Measurements from ENCODE around the gene ZDHHC5. TPM values are rescaled to one million over a fixed set of nuclear protein-coding genes. Genes with fewer than 3 reads are reported as not detected.
"Not testable (repeated sequence)": the region's sequence is repeated elsewhere in the genome, so short reads cannot be mapped to it uniquely, and the experiment has no call there.

The ZDHHC5 gene
- total RNA-seq, 1 experiment from 2014 or later = 80.6 TPM

DNA sequence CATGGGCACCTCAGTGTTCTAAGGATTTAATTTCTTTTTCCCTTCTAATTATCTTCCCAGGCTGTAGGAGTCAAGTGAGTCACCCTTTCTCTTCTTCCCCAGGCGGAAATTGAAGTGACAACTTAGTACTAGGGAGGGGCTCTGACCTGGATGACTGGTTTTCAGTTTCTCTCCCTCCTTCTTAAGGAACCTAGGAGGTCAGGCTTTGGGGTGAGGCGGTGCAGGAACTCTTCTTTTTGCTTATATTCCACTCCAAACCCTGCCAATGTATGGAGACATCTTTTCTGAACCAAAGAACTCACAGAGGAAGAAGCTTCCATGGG lies 12.6 kb downstream of the ZDHHC5 start:
- intact Hi-C loops (cut with micrococcal nuclease; ENCODE audit: unreplicated experiment) (no loop called here), in situ Hi-C loops (cut with HindIII; ENCODE audit: low pct_unique_long_range_greater_than_20kb, low sequenced_read_pairs) (no loop called here)
- Histone ChIP-seq H3K27me3 (ENCODE audit: control insufficient read depth, insufficient read depth, low read length) (no peaks in the 10 kb centered on the region), H3K27ac (ENCODE audit: low read length) (no peak overlapping the region), H3K4me3 (ENCODE audit: low read depth in 2 of 2, low read length in 2 of 2) (no peak overlapping the region), H3K4me1 (ENCODE audit: control insufficient read depth, insufficient read depth, low read length) (no peaks in the 10 kb centered on the region), H3K9me3 (ENCODE audit: control insufficient read depth, insufficient read depth, low read depth, low read length) (no peaks in the 10 kb centered on the region), H3K36me3 (ENCODE audit: control insufficient read depth, insufficient read depth, low read length) (peaks cover 16% of the 10 kb centered on the region)
- POLR2A ChIA-PET = no interaction called here
- CTCF ChIA-PET = no interaction called here
- BruUV-seq (replicated peaks) = TSS peak; percentile 28
- ATAC-seq (no peak), DNase-seq (ENCODE audit: low read depth, low spot score) (no peak)
- TF ChIP-seq POLR2AphosphoS5 (IDR thresholded peaks at IDR 0.05; ENCODE audit: low read depth, low read length) (no peak), CTCF (IDR thresholded peaks at IDR 0.05) (no peak)

- POLR2A ChIA-PET = no interaction called here
- H3K27me3 ChIP-seq (ENCODE audit: control insufficient read depth, insufficient read depth, low read length) = no peaks in the 10 kb centered on the region
- no peak overlapping the region for H3K4me3 ChIP-seq (ENCODE audit: low read depth in 2 of 2, low read length in 2 of 2)
- H3K36me3 ChIP-seq (ENCODE audit: control insufficient read depth, insufficient read depth, low read length) = peaks cover 13% of the 10 kb centered on the region
- in situ Hi-C loops (cut with HindIII; ENCODE audit: low pct_unique_long_range_greater_than_20kb, low sequenced_read_pairs) (no loop called here), intact Hi-C loops (cut with micrococcal nuclease; ENCODE audit: unreplicated experiment) (no loop called here)
- H3K4me1 ChIP-seq (ENCODE audit: control insufficient read depth, insufficient read depth, low read length) = no peaks in the 10 kb centered on the region
- H3K9me3 ChIP-seq (ENCODE audit: control insufficient read depth, insufficient read depth, low read depth, low read length) = no peaks in the 10 kb centered on the region
- DNase-seq (ENCODE audit: low read depth, low spot score) (no peak), ATAC-seq (no peak)
- H3K27ac ChIP-seq (ENCODE audit: low read length) = no peak overlapping the region
- no TSS peak for BruUV-seq (replicated peaks)
- CTCF ChIA-PET = no interaction called here
- no peak for TF ChIP-seq POLR2AphosphoS5 (IDR thresholded peaks at IDR 0.05; ENCODE audit: low read depth, low read length)
- no peak for TF ChIP-seq CTCF (IDR thresholded peaks at IDR 0.05)
- no peak for TF ChIP-seq SIN3A (IDR thresholded peaks at IDR 0.05; ENCODE audit: borderline replicate concordance, insufficient read depth, low read depth, low read length)
- no peak for TF ChIP-seq TCF7L2 (IDR thresholded peaks at IDR 0.05; ENCODE audit: low read depth, low read length)
- TF ChIP-seq REST (IDR thresholded peaks at IDR 0.05; ENCODE audit: insufficient read depth in 1 of 2, low read depth in 2 of 2, low read length in 1 of 2) = no peak
These were observed 13.3 kb downstream of the ZDHHC5 start for GRCh38 chr11:57681168-57681567.

GRCh38 chr11:57690474-57690873 lies 22.6 kb downstream of the ZDHHC5 start:
- DNase-seq (ENCODE audit: low read depth, low spot score); ATAC-seq; H3K27me3 ChIP-seq (ENCODE audit: control insufficient read depth, insufficient read depth, low read length); H3K4me1 ChIP-seq (ENCODE audit: control insufficient read depth, insufficient read depth, low read length); H3K27ac ChIP-seq (ENCODE audit: low read length); CTCF ChIA-PET; H3K4me3 ChIP-seq (ENCODE audit: low read depth in 2 of 2, low read length in 2 of 2); in situ Hi-C loops (cut with HindIII; ENCODE audit: low pct_unique_long_range_greater_than_20kb, low sequenced_read_pairs); POLR2A ChIA-PET; H3K9me3 ChIP-seq (ENCODE audit: control insufficient read depth, insufficient read depth, low read depth, low read length); intact Hi-C loops (cut with micrococcal nuclease; ENCODE audit: unreplicated experiment): not testable (repeated sequence)
- BruUV-seq (replicated peaks) = TSS peak; percentile 46
- peaks cover 23% of the 10 kb centered on the region for H3K36me3 ChIP-seq (ENCODE audit: control insufficient read depth, insufficient read depth, low read length)
